ENCODE results near the gene SCN1B. TPM values are rescaled to one million over a fixed set of nuclear protein-coding genes. Genes with fewer than 3 reads are reported as not detected.

The SCN1B gene
- total RNA-seq, 1 experiment from 2014 or later: 8.0 TPM

- ATAC-seq: no peak
- H3K36me3 Mint-ChIP-seq: peaks cover 2% of the 10 kb centered on the region; the same call in 1 of the 2 replicates
Observed at GRCh38 chr19:35034588-35035382, 4.5 kb downstream of the SCN1B start.

DNA sequence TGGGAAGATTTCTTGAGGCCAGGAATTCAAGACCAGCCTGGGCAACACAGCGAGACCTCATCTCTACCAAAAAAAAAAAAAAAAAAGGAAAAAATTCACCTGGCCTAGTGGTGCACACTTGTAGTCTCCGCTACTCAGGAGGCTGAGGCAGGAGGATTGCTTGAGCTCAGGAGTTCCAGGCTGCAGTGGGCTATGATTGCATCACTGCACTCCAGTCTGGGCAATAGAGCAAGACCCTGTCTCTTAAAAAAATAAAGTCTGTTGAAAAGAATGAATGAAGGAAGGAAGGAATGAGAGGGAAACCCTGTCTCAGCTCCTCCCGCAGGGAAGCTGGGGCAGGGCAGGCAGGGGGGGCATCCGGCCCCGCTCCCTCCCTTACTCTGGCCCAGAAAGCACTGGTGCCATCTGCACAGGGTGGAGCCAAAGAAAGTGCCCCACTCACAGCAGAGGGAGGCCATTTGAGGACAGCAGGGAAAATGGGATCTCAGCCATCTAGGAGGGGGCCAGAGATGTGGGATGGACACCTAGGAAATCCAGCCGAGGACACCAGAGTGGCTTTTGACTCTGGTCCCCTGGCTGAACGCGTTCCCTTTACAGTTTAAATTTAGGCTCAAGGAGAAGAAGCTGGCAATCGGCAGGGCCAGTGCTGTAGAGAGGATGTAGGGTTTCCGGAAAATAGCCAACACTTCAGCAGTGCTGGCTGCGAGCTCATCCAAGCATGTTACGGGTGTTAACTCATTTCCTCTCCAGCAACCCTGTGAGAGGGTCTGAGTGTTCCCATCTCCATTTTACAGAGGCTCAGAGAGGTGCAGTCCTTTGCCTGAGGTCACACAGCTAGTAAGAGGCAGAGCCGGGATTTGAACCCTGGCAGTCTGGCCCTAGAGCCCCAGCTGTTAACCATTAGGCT, 7.7 kb downstream of the SCN1B start:
- Mint-ChIP-seq H3K27me3 (ENCODE audit: low read depth) (peaks cover 19% of the 10 kb centered on the region), H3K4me3 (no peak overlapping the region), H3K4me1 (peaks cover 27% of the 10 kb centered on the region), H3K27ac (no peak overlapping the region), H3K36me3 (peaks cover 2% of the 10 kb centered on the region; the same call in 1 of the 2 replicates), H3K9me3 (no peaks in the 10 kb centered on the region)
- TF ChIP-seq TCF7 (CRISPR knock-in tag; IDR thresholded peaks at IDR 0.05; ENCODE audit: low read depth): no peak
- TF ChIP-seq ZNF121 (CRISPR knock-in tag; IDR thresholded peaks at IDR 0.05): 0 out of 2 replicates have a peak, but pooled peaks have one; percentile 25
- TF ChIP-seq EMX1 (CRISPR knock-in tag; IDR thresholded peaks at IDR 0.05): no peak
- TF ChIP-seq, protein P1, sequence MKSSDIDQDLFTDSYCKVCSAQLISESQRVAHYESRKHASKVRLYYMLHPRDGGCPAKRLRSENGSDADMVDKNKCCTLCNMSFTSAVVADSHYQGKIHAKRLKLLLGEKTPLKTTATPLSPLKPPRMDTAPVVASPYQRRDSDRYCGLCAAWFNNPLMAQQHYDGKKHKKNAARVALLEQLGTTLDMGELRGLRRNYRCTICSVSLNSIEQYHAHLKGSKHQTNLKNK (CRISPR knock-in tag; IDR thresholded peaks at IDR 0.05): no peak
- no peak for TF ChIP-seq TEAD4 (CRISPR knock-in tag; IDR thresholded peaks at IDR 0.05)
- TF ChIP-seq CTCF (IDR thresholded peaks at IDR 0.05): no peak
- DNase-seq (ENCODE audit: low spot score) (no peak), ATAC-seq (no peak)
- ChIA-PET CTCF (interaction anchor here (1.0 kb wide), 1 partner anchor 18 kb away, joined by 3 read pairs; no protein-coding TSS in a partner anchor), POLR2A (no interaction called here)

More at GRCh38 chr19:35034588-35035382, 4.5 kb downstream of the SCN1B start:
- ChIA-PET CTCF (interaction anchor here (0.6 to 2.7 kb wide), 4 partner anchors 10 to 190 kb away, joined by 3 to 14 read pairs (median 4); no protein-coding TSS in a partner anchor), POLR2A (interaction anchor here (0.6 kb wide), 1 partner anchor 37 kb away, joined by 7 read pairs; no protein-coding TSS in a partner anchor)
- no peaks in the 10 kb centered on the region for H3K9me3 Mint-ChIP-seq
- H3K27me3 Mint-ChIP-seq (ENCODE audit: low read depth): peaks cover 40% of the 10 kb centered on the region
- H3K4me1 Mint-ChIP-seq: peaks cover 13% of the 10 kb centered on the region
- DNase-seq (ENCODE audit: low spot score): no peak
- no peak overlapping the region for H3K27ac Mint-ChIP-seq
- H3K4me3 Mint-ChIP-seq: no peak overlapping the region
- TF ChIP-seq NFATC4 (CRISPR knock-in tag; IDR thresholded peaks at IDR 0.05) (no peak), ZNF232 (CRISPR knock-in tag; IDR thresholded peaks at IDR 0.05) (no peak), ZNF138 (CRISPR knock-in tag; conservative IDR thresholded peaks at IDR 0.05) (no peak), TEAD4 (CRISPR knock-in tag; IDR thresholded peaks at IDR 0.05) (no peak), JUN (CRISPR knock-in tag; IDR thresholded peaks at IDR 0.05) (no peak), SMAD4 (CRISPR knock-in tag; IDR thresholded peaks at IDR 0.05) (no peak)
- TF ChIP-seq, protein P2, sequence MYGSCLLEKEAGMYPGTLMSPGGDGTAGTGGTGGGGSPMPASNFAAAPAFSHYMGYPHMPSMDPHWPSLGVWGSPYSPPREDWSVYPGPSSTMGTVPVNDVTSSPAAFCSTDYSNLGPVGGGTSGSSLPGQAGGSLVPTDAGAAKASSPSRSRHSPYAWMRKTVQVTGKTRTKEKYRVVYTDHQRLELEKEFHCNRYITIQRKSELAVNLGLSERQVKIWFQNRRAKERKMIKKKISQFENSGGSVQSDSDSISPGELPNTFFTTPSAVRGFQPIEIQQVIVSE (CRISPR knock-in tag; IDR thresholded peaks at IDR 0.05; ENCODE audit: borderline replicate concordance): no peak

GRCh38 chr19:35038623-35039512, 8.6 kb downstream of the SCN1B start:
- no peak for DNase-seq (ENCODE audit: low spot score)
- Mint-ChIP-seq H3K27me3 (ENCODE audit: low read depth) (peaks cover 11% of the 10 kb centered on the region), H3K4me3 (no peak overlapping the region)
- TF ChIP-seq, protein P3, sequence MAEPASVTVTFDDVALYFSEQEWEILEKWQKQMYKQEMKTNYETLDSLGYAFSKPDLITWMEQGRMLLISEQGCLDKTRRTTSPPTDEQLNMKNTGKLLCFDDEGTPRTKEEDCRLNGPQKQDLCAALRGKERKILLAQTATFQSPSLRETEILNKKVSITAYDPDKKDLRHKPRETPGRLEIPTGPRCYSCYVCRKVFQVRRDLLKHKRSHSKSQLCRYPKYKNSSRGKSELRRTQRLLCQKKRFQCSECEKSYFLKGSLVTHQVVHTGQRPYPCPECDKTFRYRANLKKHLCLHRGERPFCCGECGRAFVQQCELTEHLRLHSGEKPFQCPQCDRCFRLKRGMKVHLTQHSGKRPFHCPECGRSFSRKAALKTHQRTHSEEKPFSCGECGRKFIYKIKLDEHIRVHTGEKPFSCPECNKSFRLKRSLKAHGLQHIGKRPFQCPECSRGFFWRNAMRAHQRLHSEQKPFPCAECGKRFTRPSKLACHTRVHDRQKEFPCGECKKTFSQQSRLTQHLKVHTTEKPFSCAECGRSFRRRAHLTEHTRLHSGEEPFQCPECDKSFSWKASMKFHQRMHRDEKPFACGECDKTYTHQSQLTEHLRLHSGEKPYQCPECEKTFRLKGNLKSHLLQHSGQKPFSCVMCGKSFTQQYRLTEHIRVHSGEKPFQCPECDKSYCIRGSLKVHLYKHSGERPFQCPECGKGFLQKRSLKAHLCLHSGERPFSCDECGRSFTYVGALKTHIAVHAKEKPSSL (CRISPR knock-in tag; conservative IDR thresholded peaks at IDR 0.05): no peak
- TF ChIP-seq RORB (CRISPR knock-in tag; IDR thresholded peaks at IDR 0.05) (no peak), ZBTB43 (CRISPR knock-in tag; IDR thresholded peaks at IDR 0.05) (no peak), ZNF416 (CRISPR knock-in tag; IDR thresholded peaks at IDR 0.05) (no peak), CREB1 (CRISPR knock-in tag; IDR thresholded peaks at IDR 0.05) (no peak), E2F5 (CRISPR knock-in tag; IDR thresholded peaks at IDR 0.05) (no peak), GRHL2 (CRISPR knock-in tag; IDR thresholded peaks at IDR 0.05; ENCODE audit: insufficient replicate concordance, severe bottlenecking) (no peak)
- TF ChIP-seq, protein P4, sequence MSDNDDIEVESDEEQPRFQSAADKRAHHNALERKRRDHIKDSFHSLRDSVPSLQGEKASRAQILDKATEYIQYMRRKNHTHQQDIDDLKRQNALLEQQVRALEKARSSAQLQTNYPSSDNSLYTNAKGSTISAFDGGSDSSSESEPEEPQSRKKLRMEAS (CRISPR knock-in tag; IDR thresholded peaks at IDR 0.05): no peak

More at GRCh38 chr19:35038623-35039512, 8.6 kb downstream of the SCN1B start:
- Mint-ChIP-seq H3K36me3 (peaks cover 2% of the 10 kb centered on the region; the same call in 1 of the 2 replicates), H3K9me3 (no peaks in the 10 kb centered on the region), H3K4me1 (peaks cover 32% of the 10 kb centered on the region), H3K27ac (peak overlapping the region; percentile 65; the same call in 1 of the 2 replicates)
- CTCF ChIA-PET: interaction anchor here (1.0 to 1.3 kb wide), 2 partner anchors 17 to 200 kb away, joined by 3 to 4 read pairs; no protein-coding TSS in a partner anchor
- POLR2A ChIA-PET: no interaction called here
- no peak for ATAC-seq
